GM21528 (cell line): ENCODE results near the gene UTP4.
A peak's percentile ranks its signal among the peaks of the same experiment; 100 is the strongest.

Source experiments
- ATAC-seq: cut with Tn5 transposase; IDR thresholded peaks from one replicate; pipeline ENCODE4 v1.9.1; 2021; ENCODE audit warnings: mild to moderate bottlenecking, moderate library complexity; ENCODE audit not compliant: unreplicated experiment, low FRiP score

The UTP4 gene

DNA sequence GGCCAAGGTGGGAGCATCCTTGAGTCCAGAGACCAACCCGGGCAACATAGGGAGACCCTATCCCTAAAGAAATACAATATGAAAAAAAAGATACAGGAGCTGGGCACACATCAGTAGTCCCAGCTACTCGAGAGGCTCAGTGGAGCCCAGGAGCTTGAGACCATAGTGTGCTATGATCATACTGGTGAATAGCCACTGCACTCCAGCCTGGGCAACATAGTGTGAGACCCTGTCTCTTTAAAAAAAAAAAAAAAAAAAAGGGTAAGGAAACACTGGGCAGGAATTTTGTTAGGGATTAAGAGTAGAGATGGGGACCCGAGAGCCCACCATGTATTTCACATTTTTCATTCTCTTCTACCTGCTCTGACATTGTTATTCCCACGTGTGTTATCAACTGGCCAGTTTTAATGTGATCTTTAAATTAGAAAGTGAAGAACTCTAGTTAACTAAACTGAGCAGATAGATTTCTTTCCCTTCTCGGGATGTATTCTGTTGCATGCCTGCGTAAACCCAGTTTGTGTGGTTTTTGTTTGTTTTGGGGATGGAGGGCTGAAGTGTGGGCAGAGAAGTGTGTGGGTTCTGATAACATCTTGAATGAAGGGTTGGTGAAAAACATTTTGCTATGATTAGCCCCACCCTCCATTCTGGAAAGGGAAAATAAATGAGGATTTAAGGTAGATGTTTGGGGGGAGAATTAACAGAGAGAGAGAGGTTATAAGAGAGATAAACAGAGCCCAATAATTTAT, 37.3 kb downstream of the UTP4 start:
- ATAC-seq, result no peak

DNA sequence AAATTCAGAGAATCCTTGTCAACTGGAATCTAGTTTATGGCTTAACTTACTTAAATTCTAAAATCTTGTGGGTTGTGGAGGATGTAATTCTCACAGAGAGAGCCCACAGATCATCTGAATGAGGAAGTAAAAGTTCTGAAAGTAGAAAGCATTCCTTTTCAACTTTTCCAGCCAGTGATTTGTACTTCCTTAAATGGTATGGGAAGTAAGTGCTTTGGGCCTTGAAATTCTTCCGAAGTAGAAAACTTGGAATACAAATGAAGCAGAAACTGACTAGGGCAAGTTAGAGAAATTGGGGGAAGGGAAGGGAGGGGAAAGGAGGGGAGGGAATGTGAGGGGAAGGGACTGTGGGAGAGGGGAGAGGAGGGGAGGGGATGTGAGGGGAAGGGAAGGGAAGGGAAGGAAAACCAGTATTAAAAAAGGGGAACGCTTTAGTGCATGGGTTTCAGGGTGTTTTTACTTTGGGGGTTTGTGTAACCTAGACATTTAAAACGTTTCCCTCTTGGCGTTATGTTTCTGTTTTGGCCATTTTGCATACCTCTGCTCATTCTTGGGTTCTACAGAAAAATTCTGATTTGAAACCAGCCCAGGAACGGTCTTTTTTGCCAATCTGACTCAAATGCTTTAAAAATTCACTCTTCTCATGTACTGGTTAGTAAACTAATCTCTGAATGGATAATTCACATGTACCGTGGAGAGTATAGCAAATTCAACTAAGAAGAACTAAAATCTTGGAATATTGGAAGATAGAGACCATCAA, 39.1 kb downstream of the UTP4 start:
- no peak for ATAC-seq

- no peak for ATAC-seq
Measured at GRCh38 chr16:69176033-69176800, 43.8 kb downstream of the UTP4 start.

DNA sequence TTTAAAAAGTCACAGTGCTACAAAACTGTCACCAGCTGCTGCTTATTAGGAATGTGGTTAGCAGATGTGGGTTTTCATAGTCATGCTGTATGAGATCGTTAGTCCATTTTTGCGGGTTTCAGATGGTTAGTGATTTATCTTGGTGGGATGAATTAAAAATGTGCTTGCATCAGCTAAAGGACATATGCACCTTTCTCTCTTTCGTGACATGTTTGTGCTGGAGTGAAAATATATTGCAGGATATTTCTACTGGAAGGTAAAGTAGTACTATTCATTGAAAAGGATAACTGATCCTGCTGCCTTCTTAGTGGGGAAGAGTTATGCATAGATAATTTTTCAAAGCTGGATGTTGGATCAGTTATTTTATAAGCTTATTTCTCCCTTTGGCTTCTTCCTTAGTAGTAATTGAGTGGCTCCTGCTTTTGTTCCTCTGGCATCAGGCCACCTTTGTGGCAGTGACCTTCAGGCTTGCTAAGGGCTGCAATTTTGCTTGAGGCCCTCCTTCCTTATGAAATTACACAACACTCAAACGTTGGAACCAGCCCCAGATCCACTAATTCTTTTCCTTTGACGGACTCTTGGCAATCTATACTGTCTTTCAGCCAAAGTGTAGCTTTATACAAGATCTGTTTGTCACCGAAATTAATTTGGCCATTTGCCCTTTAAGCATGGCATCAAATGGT, 47.0 kb downstream of the UTP4 start:
- ATAC-seq, result no peak

DNA sequence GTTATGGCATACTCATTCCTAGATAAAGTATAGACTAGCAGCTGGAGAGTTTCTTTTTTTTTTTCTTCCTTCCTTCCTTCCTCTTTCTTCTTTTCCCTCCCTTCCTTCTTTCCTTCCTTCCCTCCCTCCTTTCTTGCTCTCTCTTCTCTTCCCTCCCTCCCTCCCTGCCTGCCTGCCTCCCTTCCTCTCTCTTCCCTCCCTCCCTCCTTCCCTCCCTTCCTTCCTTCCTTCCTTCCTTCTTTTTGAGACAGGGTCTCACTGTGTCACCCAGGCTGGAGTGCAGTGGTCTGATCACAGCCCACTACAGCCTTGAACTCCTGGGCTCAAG, 47.5 kb downstream of the UTP4 start:
- no peak for ATAC-seq

- no peak for ATAC-seq
Measured at GRCh38 chr16:69182730-69183416, 50.4 kb downstream of the UTP4 start.

GRCh38 chr16:69186642-69187445, 54.4 kb downstream of the UTP4 start, which contains the start of gene SNTB2:
SNTB2 (plus strand) TSS chr16:69187164; CDS start chr16:69187167, 3 bp downstream.
- ATAC-seq, result peak; percentile 86

- ATAC-seq, result peak; percentile 45
Measured at GRCh38 chr16:69187446-69188235, 55.2 kb downstream of the UTP4 start.

DNA sequence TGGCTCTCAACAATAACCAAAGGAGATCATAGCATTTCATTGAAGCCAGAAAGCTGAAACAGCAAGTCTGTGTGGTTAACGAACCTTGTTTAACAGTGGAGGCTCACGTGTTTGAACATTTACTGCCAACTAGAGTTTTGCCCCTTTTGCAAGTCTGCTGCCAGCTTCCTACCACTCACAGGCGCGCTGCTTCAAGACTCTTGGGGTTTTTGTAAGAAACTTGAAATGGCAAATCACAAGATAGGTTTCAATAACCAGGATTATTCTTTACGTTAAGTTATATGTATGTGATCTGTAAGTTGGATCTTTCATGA, 55.7 kb downstream of the UTP4 start:
- ATAC-seq, result no peak

GRCh38 chr16:69188716-69189115, 56.3 kb downstream of the UTP4 start:
- no peak for ATAC-seq

DNA sequence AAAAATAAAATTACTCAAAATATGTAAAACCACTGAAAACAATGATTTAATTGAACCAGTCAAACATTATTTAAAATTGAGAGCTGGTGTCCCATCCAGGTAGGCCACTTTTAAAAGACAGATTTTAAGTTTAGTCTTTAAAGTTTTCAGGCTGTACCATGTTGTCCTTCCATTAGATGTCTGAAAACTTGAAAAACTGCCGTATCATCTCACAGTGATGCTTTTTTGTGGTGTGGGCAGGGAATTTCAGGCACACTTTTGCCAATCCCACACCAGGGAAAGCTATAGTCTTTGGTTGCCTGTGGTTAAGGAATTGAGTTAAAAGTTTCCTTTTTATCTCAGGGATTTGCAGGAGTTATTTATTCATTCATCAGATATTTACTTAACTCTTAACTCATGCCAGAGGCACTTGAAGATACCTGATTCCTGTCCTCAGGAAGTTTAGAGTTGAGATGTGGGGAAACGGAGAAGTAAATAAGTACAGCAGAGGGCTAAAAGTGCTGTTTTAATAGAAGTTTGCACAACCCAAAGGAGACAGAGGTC, 57.7 kb downstream of the UTP4 start:
- ATAC-seq, result no peak

DNA sequence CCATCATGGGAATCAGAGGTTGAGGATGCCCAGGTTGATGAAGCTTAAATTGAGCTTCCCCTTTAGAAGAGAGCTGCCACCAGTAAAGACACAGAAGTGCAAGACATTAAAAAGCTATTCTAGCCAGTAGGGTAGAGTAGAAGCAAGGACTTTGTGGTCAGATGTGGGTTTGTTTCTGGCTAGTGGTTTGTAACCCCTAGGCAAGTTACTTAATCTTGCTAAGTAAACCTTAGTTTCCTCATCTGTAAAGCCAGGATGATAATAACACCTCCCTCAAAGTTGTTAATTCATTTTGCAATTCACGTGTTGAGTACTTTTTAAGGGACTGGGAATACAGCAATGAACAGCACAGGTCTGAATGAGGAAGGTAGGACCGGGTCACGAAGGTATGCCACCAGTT, 58.1 kb downstream of the UTP4 start:
- no peak for ATAC-seq

DNA sequence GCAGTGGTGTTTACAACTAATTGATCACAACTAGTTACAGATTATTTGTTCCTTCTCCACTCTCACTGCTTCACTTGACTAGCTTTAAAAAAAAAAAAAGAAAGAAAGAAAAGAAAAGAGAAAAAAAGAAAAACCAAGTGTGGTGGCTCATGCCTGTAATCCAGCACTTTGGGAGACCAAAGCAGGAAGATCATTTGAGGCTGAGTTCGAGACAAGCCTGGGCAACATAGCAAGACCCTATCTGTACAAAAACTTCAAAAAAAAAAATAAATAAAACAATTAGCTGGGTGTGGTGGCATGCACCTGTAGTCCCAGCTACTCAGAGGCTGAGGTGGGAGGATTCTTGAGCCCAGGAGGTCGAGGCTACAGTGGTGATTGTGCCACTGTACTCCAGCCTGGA, 58.7 kb downstream of the UTP4 start:
- ATAC-seq, result no peak

DNA sequence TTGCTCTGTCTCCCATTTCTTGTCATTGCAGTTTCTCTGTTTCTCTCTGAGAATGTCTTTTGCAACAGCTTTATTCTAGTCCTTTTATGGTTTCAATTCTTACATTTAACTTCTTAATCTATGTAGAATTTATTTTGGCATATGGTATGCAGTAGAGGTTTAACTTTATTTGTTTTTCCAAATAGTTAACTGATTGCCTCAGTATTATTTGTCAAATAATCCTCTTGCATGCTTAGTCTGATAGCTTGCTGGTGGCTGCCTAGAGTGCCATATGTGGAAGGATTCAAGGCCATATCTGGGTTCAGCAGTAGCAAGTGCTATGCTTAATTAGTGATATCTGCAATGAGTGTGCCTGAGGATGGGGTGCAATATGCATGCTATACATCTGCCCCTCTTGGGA, 61.4 kb downstream of the UTP4 start:
- ATAC-seq, result no peak

DNA sequence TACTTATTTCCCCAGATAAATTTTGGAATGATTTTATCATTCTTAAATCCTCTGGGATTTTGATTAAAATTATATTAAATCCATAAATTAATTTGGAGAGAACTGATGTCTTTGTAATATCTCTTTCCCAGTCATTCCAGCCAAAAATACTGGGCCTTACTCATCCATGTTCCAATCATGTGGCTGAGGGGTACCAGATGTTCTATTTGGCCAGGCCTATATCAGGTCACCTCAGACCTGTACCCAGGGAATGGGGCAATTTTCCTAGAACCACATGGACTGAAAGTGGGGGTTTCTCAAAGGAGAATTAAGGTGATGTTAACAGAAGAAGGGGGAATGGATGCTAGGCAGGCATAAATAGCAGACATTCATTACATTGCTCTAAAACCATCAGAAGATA, 62.0 kb downstream of the UTP4 start:
- no peak for ATAC-seq

GRCh38 chr16:69195369-69196029, 63.0 kb downstream of the UTP4 start:
- ATAC-seq, result no peak

- no peak for ATAC-seq
Measured at GRCh38 chr16:69197573-69197972, 65.1 kb downstream of the UTP4 start.

DNA sequence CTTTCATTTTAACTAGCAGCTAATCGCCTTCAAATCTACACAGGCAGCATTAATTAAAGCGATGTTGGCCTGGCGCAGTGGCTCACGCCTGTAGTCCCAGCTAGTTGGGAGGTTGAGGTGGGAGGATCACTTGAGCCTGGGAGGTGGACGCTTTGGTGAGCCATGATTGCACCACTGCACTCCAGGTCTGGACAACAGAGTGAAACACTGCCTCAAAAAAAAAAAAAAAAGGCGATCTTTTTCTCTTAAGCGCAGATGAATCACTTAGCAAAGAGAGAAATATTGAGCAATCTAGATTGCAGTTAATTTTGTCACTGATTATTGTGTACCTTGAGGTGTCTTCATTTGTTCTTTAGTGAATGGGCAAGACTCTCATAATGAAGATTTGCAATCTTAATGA, 66.9 kb downstream of the UTP4 start:
- ATAC-seq, result no peak
